Vagina (tissue), 2 donors: ENCODE results near the gene AASDH.

Experiments
- CTCF ChIP-seq, 3 experiments: fragments of 450-650 bp in 2 of 3; fragments of 200-600 bp in 1 of 3; sonication (generic) in 1 of 3; IDR thresholded peaks; one replicate each; pipeline ENCODE4 v1.5.1; 2017 to 2019; ENCODE audit warnings: antibody characterized with exemption in 3 of 3, mild to moderate bottlenecking in 2 of 3, moderate library complexity in 2 of 3
- POLR2A ChIP-seq, 2 donors: fragments of 450-650 bp; IDR thresholded peaks; one replicate each; pipeline ENCODE4 v1.6.1; 2017; ENCODE audit warnings: antibody characterized with exemption in 2 of 2, mild to moderate bottlenecking in 2 of 2, moderate library complexity in 2 of 2

- TF ChIP-seq CTCF (IDR thresholded peaks at IDR 0.05) (no peak), POLR2A (IDR thresholded peaks at IDR 0.05) (no peak)
Measured at GRCh38 chr4:56410247-56411062, 23.2 kb upstream of the AASDH start.
